ENCODE measurements around the gene FRMD4A.

DNA sequence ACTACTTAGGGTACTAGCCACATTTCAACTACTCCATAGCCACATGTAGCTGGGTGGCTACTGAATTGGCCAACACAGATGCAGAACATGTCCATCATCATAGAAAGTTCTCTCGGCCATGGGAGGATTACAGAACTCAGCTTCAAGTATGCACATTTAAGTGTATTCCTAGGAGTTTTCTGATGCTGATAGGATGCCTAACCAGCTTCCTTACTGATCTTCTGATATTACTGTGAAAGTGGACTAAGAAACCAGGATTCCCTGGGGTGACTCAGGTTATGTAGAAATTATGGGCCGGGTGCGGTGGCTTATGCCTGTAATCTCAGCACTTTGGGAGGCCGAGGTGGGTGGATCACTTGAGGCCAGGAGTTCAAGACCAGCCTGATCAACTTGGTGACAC lies 125.5 kb downstream of the FRMD4A start:
- TF ChIP-seq CTCF (IDR thresholded peaks at IDR 0.05; ENCODE audit: insufficient read depth, low read length) (no peak), SPI1 (IDR thresholded peaks at IDR 0.05; ENCODE audit: borderline replicate concordance, low read depth) (no peak), POLR2AphosphoS5 (IDR thresholded peaks at IDR 0.05; ENCODE audit: low read depth) (no peak), GABPA (IDR thresholded peaks at IDR 0.05; ENCODE audit: low read depth) (no peak)
- TF ChIP-seq, protein P1, sequence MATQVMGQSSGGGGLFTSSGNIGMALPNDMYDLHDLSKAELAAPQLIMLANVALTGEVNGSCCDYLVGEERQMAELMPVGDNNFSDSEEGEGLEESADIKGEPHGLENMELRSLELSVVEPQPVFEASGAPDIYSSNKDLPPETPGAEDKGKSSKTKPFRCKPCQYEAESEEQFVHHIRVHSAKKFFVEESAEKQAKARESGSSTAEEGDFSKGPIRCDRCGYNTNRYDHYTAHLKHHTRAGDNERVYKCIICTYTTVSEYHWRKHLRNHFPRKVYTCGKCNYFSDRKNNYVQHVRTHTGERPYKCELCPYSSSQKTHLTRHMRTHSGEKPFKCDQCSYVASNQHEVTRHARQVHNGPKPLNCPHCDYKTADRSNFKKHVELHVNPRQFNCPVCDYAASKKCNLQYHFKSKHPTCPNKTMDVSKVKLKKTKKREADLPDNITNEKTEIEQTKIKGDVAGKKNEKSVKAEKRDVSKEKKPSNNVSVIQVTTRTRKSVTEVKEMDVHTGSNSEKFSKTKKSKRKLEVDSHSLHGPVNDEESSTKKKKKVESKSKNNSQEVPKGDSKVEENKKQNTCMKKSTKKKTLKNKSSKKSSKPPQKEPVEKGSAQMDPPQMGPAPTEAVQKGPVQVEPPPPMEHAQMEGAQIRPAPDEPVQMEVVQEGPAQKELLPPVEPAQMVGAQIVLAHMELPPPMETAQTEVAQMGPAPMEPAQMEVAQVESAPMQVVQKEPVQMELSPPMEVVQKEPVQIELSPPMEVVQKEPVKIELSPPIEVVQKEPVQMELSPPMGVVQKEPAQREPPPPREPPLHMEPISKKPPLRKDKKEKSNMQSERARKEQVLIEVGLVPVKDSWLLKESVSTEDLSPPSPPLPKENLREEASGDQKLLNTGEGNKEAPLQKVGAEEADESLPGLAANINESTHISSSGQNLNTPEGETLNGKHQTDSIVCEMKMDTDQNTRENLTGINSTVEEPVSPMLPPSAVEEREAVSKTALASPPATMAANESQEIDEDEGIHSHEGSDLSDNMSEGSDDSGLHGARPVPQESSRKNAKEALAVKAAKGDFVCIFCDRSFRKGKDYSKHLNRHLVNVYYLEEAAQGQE (IDR thresholded peaks at IDR 0.05; ENCODE audit: insufficient replicate concordance, low read depth): no peak

All from HL-60 (cell line).